Endothelial cell of umbilical vein (primary cell): ENCODE measurements around the gene FOXO6. TPM values are rescaled to one million over a fixed set of nuclear protein-coding genes. Genes with fewer than 3 reads are reported as not detected.

Source experiments
- BruUV-seq: library from RNA; stranded (reverse); fragments of 400-500 nt; replicated peaks from 2 replicates; lab custom pipeline; 2021; lab: Mats Ljungman, UMichigan
- CTCF ChIA-PET: fragments of 300-600, 350-600 bp; sonication (Branson Sonifier 250); formaldehyde crosslinking; loops from one replicate; lab custom pipeline; 2021; ENCODE audit warnings: antibody characterized with exemption, inconsistent platforms; lab: Charles Lee
- POLR2A ChIA-PET: fragments of 300-600, 350-600 bp; sonication (Branson Sonifier 250); formaldehyde crosslinking; loops from one replicate; lab custom pipeline; 2021; ENCODE audit warnings: antibody characterized with exemption, inconsistent platforms; lab: Charles Lee
- DNase-seq: peaks from one replicate; pipeline ENCODE4 v3.0.0-alpha.2; 2011; ENCODE audit warnings: low read depth, low spot score
- FAIRE-seq: peaks from 2 replicates; lab custom pipeline; 2011; peaks lifted over from hg19 to GRCh38; lab: Jason Lieb, UNC
- H2AFZ ChIP-seq: 2 replicates; pipeline ENCODE4 v1.6.0; 2012; ENCODE audit warnings: low read depth, low read length, control low read depth, inconsistent platforms
- H3K27ac ChIP-seq: 2 replicates; pipeline ENCODE4 v1.5.1; 2011; ENCODE audit warnings: low read depth, mild to moderate bottlenecking, control low read depth, low read length, moderate library complexity; ENCODE audit not compliant: insufficient read depth
- H3K27me3 ChIP-seq, 2 experiments: 2 replicates each; pipeline versions ENCODE4 v1.6.0 to v1.6.1; 2011; ENCODE audit warnings: low read length in 2 of 2, mixed read lengths in 1 of 2; ENCODE audit not compliant: control insufficient read depth in 2 of 2, insufficient read depth in 2 of 2
- H3K36me3 ChIP-seq, 2 experiments: 2 replicates in 1 of 2; 3 replicates in 1 of 2; pipeline ENCODE4 v1.5.1; 2011; ENCODE audit warnings: low read length in 2 of 2, mild to moderate bottlenecking in 1 of 2, moderate library complexity in 1 of 2; ENCODE audit not compliant: control insufficient read depth in 2 of 2, insufficient read depth in 2 of 2; ENCODE audit errors: extremely low read depth in 1 of 2
- H3K4me1 ChIP-seq: 3 replicates; pipeline ENCODE4 v1.5.1; 2011; ENCODE audit warnings: mild to moderate bottlenecking, low read length; ENCODE audit not compliant: control insufficient read depth, insufficient read depth; ENCODE audit errors: extremely low read depth
- H3K4me2 ChIP-seq: 2 replicates; pipeline ENCODE4 v1.6.1; 2011; ENCODE audit warnings: low read length, control low read depth, mixed read lengths; ENCODE audit not compliant: insufficient read depth
- H3K4me3 ChIP-seq, 3 experiments: fragments of 200-600 bp in 1 of 3; sonication (generic), shearing (Covaris generic) in 1 of 3; replicated peaks in 1 of 3; 2 replicates each; pipeline ENCODE4 v1.5.1; 2011 to 2016; ENCODE audit warnings: control low read depth in 3 of 3, low read length in 3 of 3, mild to moderate bottlenecking in 2 of 3, inconsistent platforms in 1 of 3, low read depth in 1 of 3, moderate library complexity in 1 of 3; ENCODE audit not compliant: insufficient read depth in 1 of 3
- H3K79me2 ChIP-seq: 2 replicates; pipeline ENCODE4 v1.6.0; 2012; ENCODE audit warnings: low read length, inconsistent platforms; ENCODE audit not compliant: control insufficient read depth, insufficient read depth
- H3K9ac ChIP-seq: replicated peaks from 2 replicates; pipeline ENCODE3; 2011; ENCODE audit warnings: low read length, control low read depth; ENCODE audit not compliant: insufficient read depth; ENCODE audit errors: extremely low read depth
- H3K9me1 ChIP-seq: replicated peaks from 3 replicates; pipeline ENCODE4 v1.6.0; 2011; ENCODE audit warnings: mild to moderate bottlenecking, low read length; ENCODE audit not compliant: control insufficient read depth, insufficient read depth; ENCODE audit errors: extremely low read depth
- H3K9me3 ChIP-seq: replicated peaks from 2 replicates; pipeline ENCODE4 v1.5.1; 2012; ENCODE audit warnings: low read length, inconsistent platforms; ENCODE audit not compliant: control insufficient read depth, insufficient read depth
- H4K20me1 ChIP-seq: replicated peaks from 2 replicates; pipeline ENCODE3; 2011; ENCODE audit warnings: mild to moderate bottlenecking, low read length; ENCODE audit not compliant: control insufficient read depth, insufficient read depth; ENCODE audit errors: extremely low read depth
- EZH2 ChIP-seq: IDR thresholded peaks from 2 replicates; pipeline ENCODE4 v1.6.1; 2012; ENCODE audit warnings: borderline replicate concordance, low read depth, mild to moderate bottlenecking, moderate library complexity, low read length, inconsistent platforms; ENCODE audit not compliant: severe bottlenecking
- FOS ChIP-seq: IDR thresholded peaks from 2 replicates; pipeline ENCODE4 v1.6.1; 2011; ENCODE audit warnings: mild to moderate bottlenecking, low read length, moderate library complexity, borderline replicate concordance; ENCODE audit not compliant: insufficient read depth
- GATA2 ChIP-seq: IDR thresholded peaks from 2 replicates; pipeline ENCODE4 v1.7.0; 2011; ENCODE audit warnings: low read depth, mild to moderate bottlenecking, moderate library complexity, mixed read lengths, low read length; ENCODE audit not compliant: insufficient read length, insufficient read depth
- JUN ChIP-seq: IDR thresholded peaks from 2 replicates; pipeline ENCODE4 v1.6.1; 2011; ENCODE audit warnings: borderline replicate concordance, low read depth; ENCODE audit not compliant: insufficient read length, insufficient read depth
- MAX ChIP-seq: IDR thresholded peaks from 2 replicates; pipeline ENCODE4 v1.6.1; 2011; ENCODE audit not compliant: insufficient read depth, insufficient read length
- MYC ChIP-seq: IDR thresholded peaks from one replicate; pipeline ENCODE4 v1.6.1; 2011; ENCODE audit warnings: mild to moderate bottlenecking, low read depth, low read length
- POLR2A ChIP-seq: IDR thresholded peaks from 2 replicates; pipeline ENCODE4 v1.6.1; 2012; ENCODE audit warnings: low read depth, mild to moderate bottlenecking, control low read depth, low read length
- dilution Hi-C: fragments of 300-500 bp; cut with MboI; formaldehyde crosslinking; loops from one replicate; pipeline ENCODE4 v1.15.0; 2019; ENCODE audit warnings: low sequenced_read_pairs; ENCODE audit not compliant: extremely low pct_ligation_motif_present
- intact Hi-C: fragments of 100-400 bp; cut with micrococcal nuclease; formaldehyde crosslinking; loops from one replicate; pipeline ENCODE4 v1.10.0; 2022
- polyA plus RNA-seq, 4 experiments: library from polyadenylated mRNA; depleted of rRNA in 3 of 4; stranded (reverse) in 3 of 4; unstranded in 1 of 4; fragments of >200 nt; gene quantifications; 2 replicates each; pipeline versions ENCODE4 v1.2.1 to v1.2.3, GENCODE V29; 2011 to 2012; ENCODE audit warnings: missing spikeins in 1 of 4
- total RNA-seq: library from RNA; stranded (reverse); gene quantifications from 2 replicates; pipeline ENCODE4 v1.2.3, GENCODE V29; 2021

FOXO6 gene
- total and polyA plus RNA-seq, 2 donors (not counting 3 experiments of a cell fraction or from before 2014, with no cell fraction given): 0.04 to 0.38 TPM

- no peaks in the 10 kb centered on the region for H3K79me2 ChIP-seq
- peaks cover 8 to 14% of the 10 kb centered on the region in 2 experiments for H3K27me3 ChIP-seq
- no peaks in the 10 kb centered on the region for H4K20me1 ChIP-seq
- DNase-seq (no peak), FAIRE-seq (no peak)
- intact Hi-C loops (no loop called here), dilution Hi-C loops (no loop called here)
- no peak for TF ChIP-seq JUN
- no peak for TF ChIP-seq MYC
- TF ChIP-seq MAX: no peak
- TF ChIP-seq EZH2: no peak
- no peak overlapping the region for H3K4me2 ChIP-seq
- H3K9me1 ChIP-seq: no peaks in the 10 kb centered on the region
- H3K4me3 ChIP-seq: no peak overlapping the region
- POLR2A ChIA-PET: no interaction called here
- no peaks in the 10 kb centered on the region for H3K36me3 ChIP-seq
- H2AFZ ChIP-seq: no peak overlapping the region
- BruUV-seq: no TSS peak
- no peaks in the 10 kb centered on the region for H3K9me3 ChIP-seq
- H3K9ac ChIP-seq: no peak overlapping the region
- CTCF ChIA-PET: interaction anchor here (1.5 to 2.0 kb wide), 2 partner anchors 86 to 126 kb away, joined by 4 to 7 read pairs; no protein-coding TSS in a partner anchor
- no peak overlapping the region for H3K27ac ChIP-seq
- peaks cover 2% of the 10 kb centered on the region for H3K4me1 ChIP-seq
Observed at GRCh38 chr1:41408691-41409090, 47.5 kb downstream of the FOXO6 start.

GRCh38 chr1:41409825-41410224, 48.6 kb downstream of the FOXO6 start:
- Histone ChIP-seq H3K4me3 (no peak overlapping the region), H2AFZ (no peak overlapping the region), H3K79me2 (no peaks in the 10 kb centered on the region), H3K9ac (no peak overlapping the region), H3K4me2 (no peak overlapping the region), H3K4me1 (no peaks in the 10 kb centered on the region), H3K9me3 (no peaks in the 10 kb centered on the region), H3K9me1 (no peaks in the 10 kb centered on the region), H3K36me3 (no peaks in the 10 kb centered on the region), H3K27ac (no peak overlapping the region), H4K20me1 (no peaks in the 10 kb centered on the region), H3K27me3 (peaks cover 8 to 14% of the 10 kb centered on the region in 2 experiments)
- TF ChIP-seq FOS: no peak
- no peak for TF ChIP-seq EZH2
- TF ChIP-seq POLR2A: no peak
- TF ChIP-seq GATA2: no peak
- TF ChIP-seq JUN: no peak
- CTCF ChIA-PET: interaction anchor here (1.1 to 2.0 kb wide), 4 partner anchors 17 to 127 kb away, joined by 4 to 7 read pairs (median 6); partner anchors contain the start of gene FOXO6
- POLR2A ChIA-PET: no interaction called here
- DNase-seq (no peak), FAIRE-seq (no peak)
- intact Hi-C loops: no loop called here
- dilution Hi-C loops: no loop called here
- BruUV-seq: no TSS peak
